K562 (cell line): ENCODE results near the gene GFRA1. TPM values are rescaled to one million over a fixed set of nuclear protein-coding genes. Genes with fewer than 3 reads are reported as not detected.

Experiments
- MYC ChIP-seq, 2 experiments: fragments of 250-450 bp in 1 of 2; sonication (Bioruptor Pico) in 1 of 2; IDR thresholded peaks; 2 replicates each; pipeline versions ENCODE4 v1.5.1 to v1.6.1; 2012 to 2021; ENCODE audit warnings: low read depth in 2 of 2, borderline replicate concordance in 1 of 2, improper control_type of control experiment in 1 of 2, low read length in 1 of 2, mild to moderate bottlenecking in 1 of 2, moderate library complexity in 1 of 2
- PHF20 ChIP-seq: fragments of 450-650 bp; IDR thresholded peaks from 2 replicates; pipeline ENCODE4 v1.6.1; 2018; ENCODE audit not compliant: partially characterized antibody
- ZNF431 ChIP-seq: sonication (generic); formaldehyde crosslinking; IDR thresholded peaks from 2 replicates; pipeline ENCODE4 v1.8.0; 2022; ENCODE audit warnings: mild to moderate bottlenecking, missing genetic modification reagents
- ZNF57 ChIP-seq: fragments of 450-650 bp; formaldehyde crosslinking; IDR thresholded peaks from 2 replicates; pipeline ENCODE4 v1.4.0; 2020; ENCODE audit warnings: mild to moderate bottlenecking, moderate library complexity
- ZNF589 ChIP-seq: fragments of 200-800 bp; sonication (Bioruptor generic); IDR thresholded peaks from 2 replicates; pipeline ENCODE4 v1.6.1; 2016; ENCODE audit warnings: low read depth, missing genetic modification characterization, missing compliant biosample characterization
- ZSCAN32 ChIP-seq: fragments of 450-650 bp; formaldehyde crosslinking; IDR thresholded peaks from 2 replicates; pipeline ENCODE4 v1.4.0; 2020; ENCODE audit warnings: mild to moderate bottlenecking, moderate library complexity
- polyA plus RNA-seq, 8 experiments: library from polyadenylated mRNA; depleted of rRNA in 4 of 8; stranded (reverse) in 5 of 8; unstranded in 3 of 8; fragments of >200 nt; fragmentation: Nextera tagmentation in 2 of 8; fragmentation: Illumina TruSeq in 1 of 8; extraction: Ambion mirVana in 2 of 8; extraction: Trizol in 1 of 8; gene quantifications; 2 replicates each; pipeline versions ENCODE4 v1.2.1 to v1.2.3, GENCODE V29; 2011 to 2014; ENCODE audit warnings: inconsistent platforms in 1 of 8, missing spikeins in 1 of 8
- total RNA-seq, 7 experiments: library from RNA; depleted of rRNA in 6 of 7; stranded (reverse); fragments of >200 nt in 6 of 7; fragmentation: Illumina TruSeq in 2 of 7; extraction: Trizol in 2 of 7; gene quantifications; 2 replicates each; pipeline versions ENCODE4 v1.2.1 to v1.2.3, GENCODE V29; 2011 to 2021; ENCODE audit warnings: low replicate concordance in 1 of 7
- TF ChIP-seq, protein P1 (sequence below): fragments of 450-650 bp; formaldehyde crosslinking; IDR thresholded peaks from 2 replicates; pipeline ENCODE4 v1.4.0; 2020; ENCODE audit warnings: mild to moderate bottlenecking
- TF ChIP-seq, protein P2 (sequence below), 2 experiments: fragments of 250-450 bp in 1 of 2; fragments of 450-650 bp in 1 of 2; sonication (Bioruptor Pico) in 1 of 2; IDR thresholded peaks; 2 replicates each; pipeline versions ENCODE4 v1.6.1 to v1.8.0; 2016 to 2021; ENCODE audit warnings: mild to moderate bottlenecking in 2 of 2, moderate library complexity in 2 of 2, missing compliant biosample characterization in 1 of 2, missing genetic modification characterization in 1 of 2
- TF ChIP-seq, protein P3 (sequence below): sonication (generic); formaldehyde crosslinking; IDR thresholded peaks from 2 replicates; pipeline ENCODE4 v1.8.0; 2022; ENCODE audit warnings: mild to moderate bottlenecking, missing genetic modification reagents
- TF ChIP-seq, protein P4 (sequence below): sonication (generic); formaldehyde crosslinking; IDR thresholded peaks from 2 replicates; pipeline ENCODE4 v1.8.1; 2023; ENCODE audit warnings: mild to moderate bottlenecking, missing genetic modification reagents
- TF ChIP-seq, protein P5 (sequence below): fragments of 450-650 bp; formaldehyde crosslinking; IDR thresholded peaks from 2 replicates; pipeline ENCODE4 v1.4.0; 2022; ENCODE audit warnings: missing genetic modification characterization

The GFRA1 gene
- total and polyA plus RNA-seq, 9 of the 15 experiments (the other 6 are each of a cell fraction or from before 2014, with no cell fraction given), result 0.04 TPM; not detected in 8

DNA sequence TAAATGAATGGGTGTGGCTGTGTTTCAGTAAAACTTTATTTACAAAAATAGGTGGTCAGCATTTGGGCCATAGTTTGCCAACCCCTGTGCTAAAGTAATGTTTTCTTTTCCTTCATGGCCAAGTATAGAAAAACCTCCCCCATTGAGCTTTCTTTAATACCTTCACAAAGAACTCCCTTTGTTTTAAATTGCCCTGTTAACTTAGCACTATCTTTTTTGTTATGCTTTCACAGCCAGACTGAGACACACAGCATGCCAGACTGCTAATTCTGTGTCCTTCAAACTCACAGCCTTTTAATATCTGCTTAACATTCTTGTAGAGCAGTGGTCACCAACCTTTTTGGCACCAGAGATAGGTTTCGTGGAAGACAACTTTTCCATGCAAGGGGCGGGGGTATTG lies 78.0 kb downstream of the GFRA1 start (continued):
- TF ChIP-seq, protein P1, sequence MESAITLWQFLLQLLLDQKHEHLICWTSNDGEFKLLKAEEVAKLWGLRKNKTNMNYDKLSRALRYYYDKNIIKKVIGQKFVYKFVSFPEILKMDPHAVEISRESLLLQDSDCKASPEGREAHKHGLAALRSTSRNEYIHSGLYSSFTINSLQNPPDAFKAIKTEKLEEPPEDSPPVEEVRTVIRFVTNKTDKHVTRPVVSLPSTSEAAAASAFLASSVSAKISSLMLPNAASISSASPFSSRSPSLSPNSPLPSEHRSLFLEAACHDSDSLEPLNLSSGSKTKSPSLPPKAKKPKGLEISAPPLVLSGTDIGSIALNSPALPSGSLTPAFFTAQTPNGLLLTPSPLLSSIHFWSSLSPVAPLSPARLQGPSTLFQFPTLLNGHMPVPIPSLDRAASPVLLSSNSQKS (CRISPR knock-in tag), result no peak
- no peak for TF ChIP-seq ZNF589
- TF ChIP-seq, protein P2, sequence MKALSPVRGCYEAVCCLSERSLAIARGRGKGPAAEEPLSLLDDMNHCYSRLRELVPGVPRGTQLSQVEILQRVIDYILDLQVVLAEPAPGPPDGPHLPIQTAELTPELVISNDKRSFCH (CRISPR knock-in tag; IDR thresholded peaks at IDR 0.05), result no peak
- TF ChIP-seq, protein P2 (tag; IDR thresholded peaks at IDR 0.05), result no peak
- TF ChIP-seq ZSCAN32, result no peak
- TF ChIP-seq, protein P3, sequence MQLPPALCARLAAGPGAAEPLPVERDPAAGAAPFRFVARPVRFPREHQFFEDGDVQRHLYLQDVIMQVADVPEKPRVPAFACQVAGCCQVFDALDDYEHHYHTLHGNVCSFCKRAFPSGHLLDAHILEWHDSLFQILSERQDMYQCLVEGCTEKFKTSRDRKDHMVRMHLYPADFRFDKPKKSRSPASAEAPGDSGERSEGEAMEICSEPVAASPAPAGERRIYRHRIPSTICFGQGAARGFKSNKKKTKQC (CRISPR knock-in tag), result no peak
- TF ChIP-seq MYC (IDR thresholded peaks at IDR 0.05; ENCODE audit: low read depth, low read length), result no peak
- no peak for TF ChIP-seq MYC (CRISPR knock-in tag; IDR thresholded peaks at IDR 0.05; ENCODE audit: borderline replicate concordance, low read depth)
- TF ChIP-seq, protein P4, sequence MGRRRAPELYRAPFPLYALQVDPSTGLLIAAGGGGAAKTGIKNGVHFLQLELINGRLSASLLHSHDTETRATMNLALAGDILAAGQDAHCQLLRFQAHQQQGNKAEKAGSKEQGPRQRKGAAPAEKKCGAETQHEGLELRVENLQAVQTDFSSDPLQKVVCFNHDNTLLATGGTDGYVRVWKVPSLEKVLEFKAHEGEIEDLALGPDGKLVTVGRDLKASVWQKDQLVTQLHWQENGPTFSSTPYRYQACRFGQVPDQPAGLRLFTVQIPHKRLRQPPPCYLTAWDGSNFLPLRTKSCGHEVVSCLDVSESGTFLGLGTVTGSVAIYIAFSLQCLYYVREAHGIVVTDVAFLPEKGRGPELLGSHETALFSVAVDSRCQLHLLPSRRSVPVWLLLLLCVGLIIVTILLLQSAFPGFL (CRISPR knock-in tag), result no peak
- TF ChIP-seq, protein P5, sequence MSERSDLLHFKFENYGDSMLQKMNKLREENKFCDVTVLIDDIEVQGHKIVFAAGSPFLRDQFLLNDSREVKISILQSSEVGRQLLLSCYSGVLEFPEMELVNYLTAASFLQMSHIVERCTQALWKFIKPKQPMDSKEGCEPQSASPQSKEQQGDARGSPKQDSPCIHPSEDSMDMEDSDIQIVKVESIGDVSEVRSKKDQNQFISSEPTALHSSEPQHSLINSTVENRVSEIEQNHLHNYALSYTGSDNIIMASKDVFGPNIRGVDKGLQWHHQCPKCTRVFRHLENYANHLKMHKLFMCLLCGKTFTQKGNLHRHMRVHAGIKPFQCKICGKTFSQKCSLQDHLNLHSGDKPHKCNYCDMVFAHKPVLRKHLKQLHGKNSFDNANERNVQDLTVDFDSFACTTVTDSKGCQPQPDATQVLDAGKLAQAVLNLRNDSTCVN (CRISPR knock-in tag), result no peak
- no peak for TF ChIP-seq PHF20
- TF ChIP-seq ZNF57 (CRISPR knock-in tag), result no peak
- no peak for TF ChIP-seq ZNF431 (CRISPR knock-in tag)
